GM23338 (cell line): Measurements from ENCODE around the gene GLI3. TPM values are rescaled to one million over a fixed set of nuclear protein-coding genes. Genes with fewer than 3 reads are reported as not detected.

Experiments
- ATAC-seq: fragments of 200-7000 bp; cut with Tn5 transposase; 3 replicates; pipeline ENCODE4 v1.9.1; 2020
- DNase-seq: peaks from one replicate; pipeline ENCODE4 v3.0.0-alpha.2; 2015; ENCODE audit warnings: low spot score
- H2AFZ ChIP-seq: fragments of 200-600 bp; sonication (generic); 2 replicates; pipeline ENCODE4 v1.8.0; 2016; ENCODE audit warnings: antibody characterized with exemption, mild to moderate bottlenecking, moderate library complexity
- H3F3A ChIP-seq: fragments of 200-600 bp; sonication (generic); replicated peaks from 2 replicates; pipeline ENCODE4 v1.8.0; 2017; ENCODE audit warnings: antibody characterized with exemption, mixed run types, low read depth
- H3K27ac ChIP-seq: fragments of 200-600 bp; sonication (generic); 2 replicates; pipeline ENCODE4 v1.6.1; 2016; ENCODE audit warnings: low read depth
- H3K27me3 ChIP-seq: fragments of 200-600 bp; sonication (generic); 2 replicates; pipeline ENCODE4 v1.8.0; 2016; ENCODE audit warnings: mild to moderate bottlenecking, mixed run types, moderate library complexity; ENCODE audit not compliant: insufficient read depth
- H3K36me3 ChIP-seq: fragments of 200-600 bp; sonication (generic); 2 replicates; pipeline ENCODE4 v1.8.0; 2016; ENCODE audit warnings: mild to moderate bottlenecking; ENCODE audit not compliant: insufficient read depth
- H3K4me1 ChIP-seq: fragments of 200-600 bp; sonication (generic); 2 replicates; pipeline ENCODE4 v1.8.0; 2016; ENCODE audit warnings: mild to moderate bottlenecking, moderate library complexity; ENCODE audit not compliant: insufficient read depth
- H3K4me2 ChIP-seq: fragments of 200-600 bp; sonication (generic); 2 replicates; pipeline ENCODE4 v1.7.1; 2017; ENCODE audit warnings: mixed run types
- H3K4me3 ChIP-seq: fragments of 200-600 bp; sonication (generic); 2 replicates; pipeline ENCODE4 v1.6.1; 2016; ENCODE audit warnings: mixed run types
- H3K79me2 ChIP-seq: fragments of 200-600 bp; sonication (generic); replicated peaks from 2 replicates; pipeline ENCODE4 v1.8.0; 2017; ENCODE audit warnings: mild to moderate bottlenecking; ENCODE audit not compliant: insufficient read depth
- H3K9me2 ChIP-seq: fragments of 200-600 bp; sonication (generic); 2 replicates; pipeline ENCODE4 v1.8.0; 2017; ENCODE audit not compliant: insufficient read depth
- H4K20me1 ChIP-seq: fragments of 200-600 bp; sonication (generic); replicated peaks from 2 replicates; pipeline ENCODE4 v1.8.0; 2017; ENCODE audit warnings: mild to moderate bottlenecking; ENCODE audit not compliant: insufficient read depth
- H3K27ac Mint-ChIP-seq: 2 replicates; pipeline ENCODE4 v1.8.0; 2020; ENCODE audit warnings: inconsistent platforms, mild to moderate bottlenecking, moderate library complexity, mixed read lengths
- H3K27me3 Mint-ChIP-seq: 3 replicates; pipeline ENCODE4 v1.8.0; 2022; ENCODE audit warnings: low read depth, mild to moderate bottlenecking, moderate library complexity, mixed read lengths, inconsistent platforms; ENCODE audit not compliant: insufficient read depth, poor library complexity
- H3K36me3 Mint-ChIP-seq: 3 replicates; pipeline ENCODE4 v1.8.0; 2021; ENCODE audit warnings: low read depth, mild to moderate bottlenecking, inconsistent platforms, moderate library complexity, mixed read lengths
- H3K4me1 Mint-ChIP-seq: 3 replicates; pipeline ENCODE4 v1.8.0; 2020; ENCODE audit warnings: mild to moderate bottlenecking, inconsistent platforms, mixed read lengths
- H3K4me3 Mint-ChIP-seq: 3 replicates; pipeline ENCODE4 v1.8.0; 2021; ENCODE audit warnings: moderate library complexity, mild to moderate bottlenecking, inconsistent platforms, mixed read lengths
- H3K9me3 Mint-ChIP-seq: 3 replicates; pipeline ENCODE4 v1.8.0; 2020; ENCODE audit warnings: moderate library complexity, mild to moderate bottlenecking, inconsistent platforms, mixed read lengths
- CREB1 ChIP-seq: fragments of 250-450 bp; sonication (Bioruptor Pico); IDR thresholded peaks from 2 replicates; pipeline ENCODE4 v1.5.0; 2020; ENCODE audit warnings: low read depth, mild to moderate bottlenecking, moderate library complexity
- CTCF ChIP-seq, 2 experiments: fragments of 200-600 bp in 1 of 2; sonication (generic) in 1 of 2; conservative IDR thresholded peaks; 2 replicates each; pipeline versions ENCODE4 v1.5.1 to v1.6.1; 2016 to 2017; ENCODE audit warnings: antibody characterized with exemption in 2 of 2, low read depth in 2 of 2, mild to moderate bottlenecking in 2 of 2, moderate library complexity in 1 of 2
- ETS1 ChIP-seq: IDR thresholded peaks from 2 replicates; pipeline ENCODE4 v1.6.1; 2016; ENCODE audit warnings: antibody characterized with exemption
- EZH2 ChIP-seq: fragments of 200-600 bp; sonication (generic); IDR thresholded peaks from one replicate; pipeline ENCODE4 v1.8.0; 2017; ENCODE audit warnings: antibody characterized with exemption, mild to moderate bottlenecking, low read depth; ENCODE audit not compliant: unreplicated experiment
- EZH2phosphoT487 ChIP-seq: fragments of 200-600 bp; sonication (generic); IDR thresholded peaks from one replicate; pipeline ENCODE4 v1.8.1; 2018; ENCODE audit warnings: antibody characterized with exemption; ENCODE audit not compliant: unreplicated experiment
- JUNB ChIP-seq: IDR thresholded peaks from one replicate; pipeline ENCODE4 v1.6.1; 2016; ENCODE audit warnings: antibody characterized with exemption; ENCODE audit not compliant: unreplicated experiment
- NANOG ChIP-seq: IDR thresholded peaks from 2 replicates; pipeline ENCODE4 v1.6.1; 2016; ENCODE audit warnings: antibody characterized with exemption, borderline replicate concordance
- POLR2AphosphoS5 ChIP-seq: IDR thresholded peaks from 2 replicates; pipeline ENCODE4 v1.6.1; 2016; ENCODE audit warnings: antibody characterized with exemption, low read depth
- REST ChIP-seq: IDR thresholded peaks from one replicate; pipeline ENCODE4 v1.6.1; 2018; ENCODE audit warnings: antibody characterized with exemption; ENCODE audit not compliant: unreplicated experiment
- STAT1 ChIP-seq: IDR thresholded peaks from one replicate; pipeline ENCODE4 v1.6.1; 2016; ENCODE audit warnings: antibody characterized with exemption; ENCODE audit not compliant: unreplicated experiment
- ZNF114 ChIP-seq: fragments of 250-450 bp; sonication (Bioruptor Pico); IDR thresholded peaks from 2 replicates; pipeline ENCODE4 v1.5.0; 2020; ENCODE audit warnings: mild to moderate bottlenecking, moderate library complexity
- ZNF331 ChIP-seq: fragments of 250-450 bp; sonication (Bioruptor Pico); IDR thresholded peaks from 2 replicates; pipeline ENCODE4 v1.5.0; 2020; ENCODE audit warnings: low read depth, mild to moderate bottlenecking, moderate library complexity
- ZNF462 ChIP-seq: fragments of 250-450 bp; sonication (Bioruptor Pico); IDR thresholded peaks from 2 replicates; pipeline ENCODE4 v1.5.0; 2020; ENCODE audit warnings: mild to moderate bottlenecking, moderate library complexity
- polyA plus RNA-seq: library from polyadenylated mRNA; unstranded; fragments of >200 nt; fragmentation: Nextera tagmentation; extraction: Ambion mirVana; gene quantifications from 2 replicates; pipeline ENCODE4 v1.2.1, GENCODE V29; 2016
- total RNA-seq: library from RNA; depleted of rRNA; stranded (reverse); fragments of >200 nt; shearing (Covaris generic); gene quantifications from 2 replicates; pipeline ENCODE4 v1.2.3, GENCODE V29; 2014

GLI3 gene
- total and polyA plus RNA-seq, 2 experiments from 2014 or later = 16.1 to 17.9 TPM

- Mint-ChIP-seq H3K27ac (no peak overlapping the region), H3K36me3 (no peaks in the 10 kb centered on the region), H3K27me3 (peaks cover 4% of the 10 kb centered on the region), H3K9me3 (no peaks in the 10 kb centered on the region; the same call in 2 of the 3 replicates), H3K4me3 (no peak overlapping the region), H3K4me1 (peaks cover 4% of the 10 kb centered on the region)
- Histone ChIP-seq H2AFZ (no peak overlapping the region), H3K27ac (no peak overlapping the region), H3K4me2 (no peak overlapping the region), H3K27me3 (no peaks in the 10 kb centered on the region), H3K4me1 (no peaks in the 10 kb centered on the region; the same call in 1 of the 2 replicates), H3F3A (no peaks in the 10 kb centered on the region), H3K9me2 (no peaks in the 10 kb centered on the region), H3K79me2 (no peaks in the 10 kb centered on the region), H4K20me1 (no peaks in the 10 kb centered on the region), H3K36me3 (no peaks in the 10 kb centered on the region), H3K4me3 (no peak overlapping the region)
- TF ChIP-seq ZNF331 (CRISPR knock-in tag) (no peak), CTCF (conservative IDR thresholded peaks at IDR 0.05; ENCODE audit: low read depth in 2 of 2) (no peak), ZNF462 (CRISPR knock-in tag) (no peak), CREB1 (CRISPR knock-in tag) (no peak), EZH2 (no peak), REST (no peak), ETS1 (no peak), JUNB (no peak), EZH2phosphoT487 (no peak), STAT1 (no peak), ZNF114 (CRISPR knock-in tag) (no peak), NANOG (no peak), POLR2AphosphoS5 (no peak)
- DNase-seq (no peak), ATAC-seq (no peak)
Observed at GRCh38 chr7:41996381-41997035, 240.5 kb downstream of the GLI3 start.
